Endothelial cell of umbilical vein (primary cell): ENCODE data around the gene BORCS6. TPM values are rescaled to one million over a fixed set of nuclear protein-coding genes. Genes with fewer than 3 reads are reported as not detected.

Experiments used
- BruUV-seq: library from RNA; stranded (reverse); fragments of 400-500 nt; replicated peaks from 2 replicates; lab custom pipeline; 2021; lab: Mats Ljungman, UMichigan
- CTCF ChIA-PET: fragments of 300-600, 350-600 bp; sonication (Branson Sonifier 250); formaldehyde crosslinking; loops from one replicate; lab custom pipeline; 2021; ENCODE audit warnings: antibody characterized with exemption, inconsistent platforms; lab: Charles Lee
- POLR2A ChIA-PET: fragments of 300-600, 350-600 bp; sonication (Branson Sonifier 250); formaldehyde crosslinking; loops from one replicate; lab custom pipeline; 2021; ENCODE audit warnings: antibody characterized with exemption, inconsistent platforms; lab: Charles Lee
- DNase-seq: peaks from one replicate; pipeline ENCODE4 v3.0.0-alpha.2; 2011; ENCODE audit warnings: low read depth, low spot score
- FAIRE-seq: peaks from 2 replicates; lab custom pipeline; 2011; peaks lifted over from hg19 to GRCh38; lab: Jason Lieb, UNC
- H2AFZ ChIP-seq: 2 replicates; pipeline ENCODE4 v1.6.0; 2012; ENCODE audit warnings: low read depth, low read length, control low read depth, inconsistent platforms
- H3K27ac ChIP-seq: 2 replicates; pipeline ENCODE4 v1.5.1; 2011; ENCODE audit warnings: low read depth, mild to moderate bottlenecking, control low read depth, low read length, moderate library complexity; ENCODE audit not compliant: insufficient read depth
- H3K27me3 ChIP-seq, 2 experiments: 2 replicates each; pipeline versions ENCODE4 v1.6.0 to v1.6.1; 2011; ENCODE audit warnings: low read length in 2 of 2, mixed read lengths in 1 of 2; ENCODE audit not compliant: control insufficient read depth in 2 of 2, insufficient read depth in 2 of 2
- H3K36me3 ChIP-seq, 2 experiments: 2 replicates in 1 of 2; 3 replicates in 1 of 2; pipeline ENCODE4 v1.5.1; 2011; ENCODE audit warnings: low read length in 2 of 2, mild to moderate bottlenecking in 1 of 2, moderate library complexity in 1 of 2; ENCODE audit not compliant: control insufficient read depth in 2 of 2, insufficient read depth in 2 of 2; ENCODE audit errors: extremely low read depth in 1 of 2
- H3K4me1 ChIP-seq: 3 replicates; pipeline ENCODE4 v1.5.1; 2011; ENCODE audit warnings: mild to moderate bottlenecking, low read length; ENCODE audit not compliant: control insufficient read depth, insufficient read depth; ENCODE audit errors: extremely low read depth
- H3K4me2 ChIP-seq: 2 replicates; pipeline ENCODE4 v1.6.1; 2011; ENCODE audit warnings: low read length, control low read depth, mixed read lengths; ENCODE audit not compliant: insufficient read depth
- H3K4me3 ChIP-seq, 3 experiments: fragments of 200-600 bp in 1 of 3; sonication (generic), shearing (Covaris generic) in 1 of 3; replicated peaks in 1 of 3; 2 replicates each; pipeline ENCODE4 v1.5.1; 2011 to 2016; ENCODE audit warnings: control low read depth in 3 of 3, low read length in 3 of 3, mild to moderate bottlenecking in 2 of 3, inconsistent platforms in 1 of 3, low read depth in 1 of 3, moderate library complexity in 1 of 3; ENCODE audit not compliant: insufficient read depth in 1 of 3
- H3K79me2 ChIP-seq: 2 replicates; pipeline ENCODE4 v1.6.0; 2012; ENCODE audit warnings: low read length, inconsistent platforms; ENCODE audit not compliant: control insufficient read depth, insufficient read depth
- H3K9ac ChIP-seq: replicated peaks from 2 replicates; pipeline ENCODE3; 2011; ENCODE audit warnings: low read length, control low read depth; ENCODE audit not compliant: insufficient read depth; ENCODE audit errors: extremely low read depth
- H3K9me1 ChIP-seq: replicated peaks from 3 replicates; pipeline ENCODE4 v1.6.0; 2011; ENCODE audit warnings: mild to moderate bottlenecking, low read length; ENCODE audit not compliant: control insufficient read depth, insufficient read depth; ENCODE audit errors: extremely low read depth
- H3K9me3 ChIP-seq: replicated peaks from 2 replicates; pipeline ENCODE4 v1.5.1; 2012; ENCODE audit warnings: low read length, inconsistent platforms; ENCODE audit not compliant: control insufficient read depth, insufficient read depth
- H4K20me1 ChIP-seq: replicated peaks from 2 replicates; pipeline ENCODE3; 2011; ENCODE audit warnings: mild to moderate bottlenecking, low read length; ENCODE audit not compliant: control insufficient read depth, insufficient read depth; ENCODE audit errors: extremely low read depth
- EZH2 ChIP-seq: IDR thresholded peaks from 2 replicates; pipeline ENCODE4 v1.6.1; 2012; ENCODE audit warnings: borderline replicate concordance, low read depth, mild to moderate bottlenecking, moderate library complexity, low read length, inconsistent platforms; ENCODE audit not compliant: severe bottlenecking
- FOS ChIP-seq: IDR thresholded peaks from 2 replicates; pipeline ENCODE4 v1.6.1; 2011; ENCODE audit warnings: mild to moderate bottlenecking, low read length, moderate library complexity, borderline replicate concordance; ENCODE audit not compliant: insufficient read depth
- GATA2 ChIP-seq: IDR thresholded peaks from 2 replicates; pipeline ENCODE4 v1.7.0; 2011; ENCODE audit warnings: low read depth, mild to moderate bottlenecking, moderate library complexity, mixed read lengths, low read length; ENCODE audit not compliant: insufficient read length, insufficient read depth
- JUN ChIP-seq: IDR thresholded peaks from 2 replicates; pipeline ENCODE4 v1.6.1; 2011; ENCODE audit warnings: borderline replicate concordance, low read depth; ENCODE audit not compliant: insufficient read length, insufficient read depth
- MYC ChIP-seq: IDR thresholded peaks from one replicate; pipeline ENCODE4 v1.6.1; 2011; ENCODE audit warnings: mild to moderate bottlenecking, low read depth, low read length
- POLR2A ChIP-seq: IDR thresholded peaks from 2 replicates; pipeline ENCODE4 v1.6.1; 2012; ENCODE audit warnings: low read depth, mild to moderate bottlenecking, control low read depth, low read length
- POLR2AphosphoS5 ChIP-seq: IDR thresholded peaks from 2 replicates; pipeline ENCODE4 v1.6.1; 2012; ENCODE audit warnings: low read depth, mild to moderate bottlenecking, control low read depth, low read length, moderate library complexity; ENCODE audit not compliant: insufficient read depth
- dilution Hi-C: fragments of 300-500 bp; cut with MboI; formaldehyde crosslinking; loops from one replicate; pipeline ENCODE4 v1.15.0; 2019; ENCODE audit warnings: low sequenced_read_pairs; ENCODE audit not compliant: extremely low pct_ligation_motif_present
- intact Hi-C: fragments of 100-400 bp; cut with micrococcal nuclease; formaldehyde crosslinking; loops from one replicate; pipeline ENCODE4 v1.10.0; 2022
- polyA plus RNA-seq, 4 experiments: library from polyadenylated mRNA; depleted of rRNA in 3 of 4; stranded (reverse) in 3 of 4; unstranded in 1 of 4; fragments of >200 nt; gene quantifications; 2 replicates each; pipeline versions ENCODE4 v1.2.1 to v1.2.3, GENCODE V29; 2011 to 2012; ENCODE audit warnings: missing spikeins in 1 of 4
- total RNA-seq: library from RNA; stranded (reverse); gene quantifications from 2 replicates; pipeline ENCODE4 v1.2.3, GENCODE V29; 2021
- TF ChIP-seq, protein P1 (sequence below): IDR thresholded peaks from 2 replicates; pipeline ENCODE4 v1.6.1; 2011; ENCODE audit not compliant: insufficient read depth, insufficient read length
- TF ChIP-seq, protein P2 (sequence below), 2 donors: IDR thresholded peaks; 1 replicate in 1 of 2; 2 replicates in 1 of 2; pipeline ENCODE4 v1.5.1; 2011; ENCODE audit warnings: low read length in 2 of 2, mild to moderate bottlenecking in 2 of 2, moderate library complexity in 2 of 2, control low read depth in 1 of 2, inconsistent platforms in 1 of 2, low read depth in 1 of 2; ENCODE audit not compliant: insufficient read depth in 1 of 2; ENCODE audit errors: extremely low read depth in 1 of 2

Gene BORCS6
- total and polyA plus RNA-seq, 2 donors (not counting 3 experiments of a cell fraction or from before 2014, with no cell fraction given), result 8.0 to 9.0 TPM

DNA sequence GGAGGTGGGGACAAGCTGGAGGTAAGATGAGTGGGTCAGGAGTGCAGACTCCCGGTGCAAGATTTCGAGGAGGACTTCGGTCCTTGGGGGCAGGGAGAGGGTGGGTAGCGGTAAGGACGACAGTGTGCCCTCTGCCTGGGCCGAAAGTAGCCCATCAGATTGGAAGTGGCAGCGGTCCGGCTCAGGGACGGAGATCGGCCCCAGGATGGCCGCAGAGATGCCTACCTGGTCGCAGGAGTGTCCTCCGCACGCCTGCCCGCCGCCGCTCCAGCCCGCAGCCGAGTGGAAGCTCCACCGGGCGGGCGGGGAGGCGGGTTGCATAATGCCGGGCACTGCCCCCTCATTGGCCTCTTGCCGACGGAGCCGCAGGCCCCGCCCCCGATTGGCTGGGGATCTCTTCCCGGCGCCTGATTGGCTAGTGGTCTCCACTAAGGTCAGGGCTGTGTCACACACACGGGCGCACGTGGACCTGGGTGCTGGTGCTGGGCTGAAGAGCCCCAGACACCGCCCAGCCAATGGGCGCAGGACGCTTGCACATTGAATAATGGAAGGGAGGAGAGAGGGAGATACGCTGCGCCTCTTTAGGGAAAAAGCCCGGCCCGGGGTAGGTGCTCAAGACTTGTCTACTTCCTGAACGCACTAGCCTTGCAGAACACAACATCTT, 37.7 kb downstream of the BORCS6 start, which contains the start of gene PER1:
PER1 (minus strand) TSS at position 293 of the 664 bp plus-strand sequence. CDS start 1,698 bp downstream, outside the sequence.
- Histone ChIP-seq H3K4me3 (peak within 1 kb of the TSS; percentile 67 to 83 (median 69)), H3K4me1 (peaks cover 48% of the 10 kb centered on the region), H3K9me3 (no peaks in the 10 kb centered on the region), H3K9ac (peak within 1 kb of the TSS; percentile 96), H3K27ac (peak within 1 kb of the TSS; percentile 99), H3K27me3 (no peaks in the 10 kb centered on the region), H3K9me1 (no peaks in the 10 kb centered on the region), H4K20me1 (no peaks in the 10 kb centered on the region), H3K79me2 (peaks cover 5% of the 10 kb centered on the region), H3K4me2 (peak within 1 kb of the TSS; percentile 82), H3K36me3 (peaks cover 2 to 26% of the 10 kb centered on the region in 2 experiments), H2AFZ (no peak within 1 kb of the TSS)
- dilution Hi-C loops (no loop called here), intact Hi-C loops (no loop called here)
- TF ChIP-seq JUN (no peak), POLR2A (peak; percentile 74), POLR2AphosphoS5 (peak; percentile 79), FOS (no peak), MYC (peak; percentile 9), EZH2 (no peak), GATA2 (no peak)
- TF ChIP-seq, protein P1, sequence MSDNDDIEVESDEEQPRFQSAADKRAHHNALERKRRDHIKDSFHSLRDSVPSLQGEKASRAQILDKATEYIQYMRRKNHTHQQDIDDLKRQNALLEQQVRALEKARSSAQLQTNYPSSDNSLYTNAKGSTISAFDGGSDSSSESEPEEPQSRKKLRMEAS, result peak; percentile 73
- TF ChIP-seq, protein P2, sequence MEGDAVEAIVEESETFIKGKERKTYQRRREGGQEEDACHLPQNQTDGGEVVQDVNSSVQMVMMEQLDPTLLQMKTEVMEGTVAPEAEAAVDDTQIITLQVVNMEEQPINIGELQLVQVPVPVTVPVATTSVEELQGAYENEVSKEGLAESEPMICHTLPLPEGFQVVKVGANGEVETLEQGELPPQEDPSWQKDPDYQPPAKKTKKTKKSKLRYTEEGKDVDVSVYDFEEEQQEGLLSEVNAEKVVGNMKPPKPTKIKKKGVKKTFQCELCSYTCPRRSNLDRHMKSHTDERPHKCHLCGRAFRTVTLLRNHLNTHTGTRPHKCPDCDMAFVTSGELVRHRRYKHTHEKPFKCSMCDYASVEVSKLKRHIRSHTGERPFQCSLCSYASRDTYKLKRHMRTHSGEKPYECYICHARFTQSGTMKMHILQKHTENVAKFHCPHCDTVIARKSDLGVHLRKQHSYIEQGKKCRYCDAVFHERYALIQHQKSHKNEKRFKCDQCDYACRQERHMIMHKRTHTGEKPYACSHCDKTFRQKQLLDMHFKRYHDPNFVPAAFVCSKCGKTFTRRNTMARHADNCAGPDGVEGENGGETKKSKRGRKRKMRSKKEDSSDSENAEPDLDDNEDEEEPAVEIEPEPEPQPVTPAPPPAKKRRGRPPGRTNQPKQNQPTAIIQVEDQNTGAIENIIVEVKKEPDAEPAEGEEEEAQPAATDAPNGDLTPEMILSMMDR (IDR thresholded peaks at IDR 0.05; ENCODE audit: extremely low read depth in 1 of 2, insufficient read depth in 1 of 2, low read depth in 1 of 2, low read length in 2 of 2), result no peak
- DNase-seq (peak; percentile 92), FAIRE-seq (peak; percentile 98)
- BruUV-seq, result no TSS peak
- ChIA-PET POLR2A (interaction anchor here (1.0 kb wide), 3 partner anchors 9 to 21 kb away, joined by 4 to 9 read pairs (median 5); no protein-coding TSS in a partner anchor), CTCF (interaction anchor here (3.6 kb wide), 1 partner anchor 12 kb away, joined by 28 read pairs; no protein-coding TSS in a partner anchor)
